GM21528 (cell line): ENCODE results near the gene KASH5.
A peak's percentile ranks its signal among the peaks of the same experiment; 100 is the strongest.
"Not testable (repeated sequence)": the region's sequence is repeated elsewhere in the genome, so short reads cannot be mapped to it uniquely, and the experiment has no call there.

ENCODE experiments used
- ATAC-seq: cut with Tn5 transposase; IDR thresholded peaks from one replicate; pipeline ENCODE4 v1.9.1; 2021; ENCODE audit warnings: mild to moderate bottlenecking, moderate library complexity; ENCODE audit not compliant: unreplicated experiment, low FRiP score

KASH5 gene

GRCh38 chr19:49453013-49453756, 65.1 kb downstream of the KASH5 start, which contains the start of gene ALDH16A1:
TSS of gene ALDH16A1 (plus strand) at chr19:49453225. CDS start at chr19:49453332, 107 bp downstream.
- peak; percentile 80 for ATAC-seq

GRCh38 chr19:49453757-49454240, 65.8 kb downstream of the KASH5 start:
- no peak for ATAC-seq

- ATAC-seq, result no peak
Measured at GRCh38 chr19:49455773-49456172, 67.7 kb downstream of the KASH5 start.

- no peak for ATAC-seq
Measured at GRCh38 chr19:49456326-49456725, 68.3 kb downstream of the KASH5 start.

GRCh38 chr19:49458567-49458903, 70.5 kb downstream of the KASH5 start:
- ATAC-seq, result no peak

- no peak for ATAC-seq
Measured at GRCh38 chr19:49459388-49459787, 71.3 kb downstream of the KASH5 start.

GRCh38 chr19:49461130-49461529, 73.1 kb downstream of the KASH5 start:
- ATAC-seq, result not testable (repeated sequence)

GRCh38 chr19:49461656-49462055, 73.6 kb downstream of the KASH5 start:
- ATAC-seq, result no peak

GRCh38 chr19:49462492-49462891, 74.4 kb downstream of the KASH5 start:
- ATAC-seq, result no peak

- ATAC-seq, result no peak
Measured at GRCh38 chr19:49463960-49464740, 76.1 kb downstream of the KASH5 start.

GRCh38 chr19:49465371-49465770, 77.3 kb downstream of the KASH5 start:
- no peak for ATAC-seq
